Measurements from ENCODE around the gene C11orf16.

The C11orf16 gene

GRCh38 chr11:8911029-8911823 lies 21.5 kb downstream of the C11orf16 start, which contains the start of gene AKIP1:
Gene AKIP1 (plus strand): TSS chr11:8911189. CDS start chr11:8911450, 261 bp downstream.
- H3K4me3 ChIP-seq (ENCODE audit: insufficient read depth, low read length, poor library complexity, severe bottlenecking) = peak within 1 kb of the TSS; percentile 58
- H3K4me2 ChIP-seq (ENCODE audit: low read depth, low read length, poor library complexity, severe bottlenecking) = peak within 1 kb of the TSS; percentile 50
- no peaks in the 10 kb centered on the region for H3K9me2 ChIP-seq (replicated peaks; ENCODE audit: insufficient read depth, low read length)
- TF ChIP-seq EZH2phosphoT487 (conservative IDR thresholded peaks at IDR 0.05; ENCODE audit: low read length) (no peak), CTCF (IDR thresholded peaks at IDR 0.05; ENCODE audit: insufficient read depth, low read length, poor library complexity, severe bottlenecking) (no peak)
- H3K9me3 ChIP-seq (ENCODE audit: insufficient read depth, low read length) = no peaks in the 10 kb centered on the region
- peak within 1 kb of the TSS; percentile 65 for H3K9ac ChIP-seq (ENCODE audit: low read length)
- peak within 1 kb of the TSS; percentile 97 for H2AFZ ChIP-seq (ENCODE audit: low read depth, low read length, severe bottlenecking)
- peaks cover 10% of the 10 kb centered on the region for H3F3A ChIP-seq (ENCODE audit: insufficient read depth)
- H3K27me3 ChIP-seq (ENCODE audit: low read length) = no peaks in the 10 kb centered on the region
- no peaks in the 10 kb centered on the region for H4K20me1 ChIP-seq (ENCODE audit: low read depth, low read length)
- no peaks in the 10 kb centered on the region for H3K36me3 ChIP-seq (ENCODE audit: low read length)
- no peaks in the 10 kb centered on the region for H3K79me2 ChIP-seq (ENCODE audit: insufficient read depth, low read length)
- H3K27ac ChIP-seq (ENCODE audit: low read depth, low read length) = no peak within 1 kb of the TSS

DNA sequence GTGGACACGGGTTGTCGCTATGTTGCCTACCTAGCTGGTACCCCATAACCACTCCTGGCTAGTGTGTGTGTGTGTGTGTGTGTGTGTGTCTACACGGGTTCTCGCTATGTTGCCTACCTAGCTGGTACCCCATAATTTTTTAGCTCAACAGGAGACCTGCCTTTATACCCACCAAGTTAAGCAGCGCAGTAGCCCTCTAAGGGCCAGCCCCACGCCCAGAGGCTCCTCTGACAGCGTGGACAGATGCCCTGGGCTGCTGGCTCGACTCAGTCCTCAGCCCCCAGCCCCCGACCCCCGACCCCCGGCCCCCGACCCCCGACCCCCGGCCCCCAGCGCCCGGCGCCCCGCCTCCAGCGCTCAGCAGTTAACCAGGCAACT lies 22.1 kb downstream of the C11orf16 start:
- Histone ChIP-seq H4K20me1 (ENCODE audit: low read depth, low read length) (no peaks in the 10 kb centered on the region), H3K79me2 (ENCODE audit: insufficient read depth, low read length) (no peaks in the 10 kb centered on the region), H3K4me2 (ENCODE audit: low read depth, low read length, poor library complexity, severe bottlenecking) (peak overlapping the region; percentile 50), H3K9me2 (replicated peaks; ENCODE audit: insufficient read depth, low read length) (no peaks in the 10 kb centered on the region), H3K27ac (ENCODE audit: low read depth, low read length) (no peak overlapping the region), H3F3A (ENCODE audit: insufficient read depth) (peaks cover 10% of the 10 kb centered on the region), H3K36me3 (ENCODE audit: low read length) (no peaks in the 10 kb centered on the region), H3K9ac (ENCODE audit: low read length) (peak overlapping the region; percentile 65), H2AFZ (ENCODE audit: low read depth, low read length, severe bottlenecking) (no peak overlapping the region), H3K27me3 (ENCODE audit: low read length) (no peaks in the 10 kb centered on the region), H3K9me3 (ENCODE audit: insufficient read depth, low read length) (no peaks in the 10 kb centered on the region), H3K4me3 (ENCODE audit: insufficient read depth, low read length, poor library complexity, severe bottlenecking) (peak overlapping the region; percentile 58)
- TF ChIP-seq CTCF (IDR thresholded peaks at IDR 0.05; ENCODE audit: insufficient read depth, low read length, poor library complexity, severe bottlenecking) (no peak), EZH2phosphoT487 (conservative IDR thresholded peaks at IDR 0.05; ENCODE audit: low read length) (no peak)

GRCh38 chr11:8908099-8908498 lies 24.6 kb downstream of the C11orf16 start:
- Histone ChIP-seq H3K9me3 (ENCODE audit: insufficient read depth, low read length) (no peaks in the 10 kb centered on the region), H3K79me2 (ENCODE audit: insufficient read depth, low read length) (no peaks in the 10 kb centered on the region), H2AFZ (ENCODE audit: low read depth, low read length, severe bottlenecking) (no peak overlapping the region), H3K36me3 (ENCODE audit: low read length) (no peaks in the 10 kb centered on the region), H3K27ac (ENCODE audit: low read depth, low read length) (no peak overlapping the region), H3K4me2 (ENCODE audit: low read depth, low read length, poor library complexity, severe bottlenecking) (no peak overlapping the region), H3F3A (ENCODE audit: insufficient read depth) (peaks cover 5% of the 10 kb centered on the region; the same call in 1 of the 2 replicates), H3K9ac (ENCODE audit: low read length) (no peak overlapping the region), H4K20me1 (ENCODE audit: low read depth, low read length) (no peaks in the 10 kb centered on the region), H3K9me2 (replicated peaks; ENCODE audit: insufficient read depth, low read length) (no peaks in the 10 kb centered on the region), H3K4me3 (ENCODE audit: insufficient read depth, low read length, poor library complexity, severe bottlenecking) (no peak overlapping the region), H3K27me3 (ENCODE audit: low read length) (no peaks in the 10 kb centered on the region)
- no peak for TF ChIP-seq EZH2phosphoT487 (conservative IDR thresholded peaks at IDR 0.05; ENCODE audit: low read length)
- TF ChIP-seq CTCF (IDR thresholded peaks at IDR 0.05; ENCODE audit: insufficient read depth, low read length, poor library complexity, severe bottlenecking) = no peak
